GM19099 (cell line): Measurements from ENCODE around the gene MRC1.

Source experiments
- POLR2A ChIP-seq: IDR thresholded peaks from 3 replicates; pipeline ENCODE4 v1.6.1; 2011; ENCODE audit warnings: low read depth; ENCODE audit not compliant: insufficient read length; ENCODE audit errors: extremely low read depth

Gene MRC1

DNA sequence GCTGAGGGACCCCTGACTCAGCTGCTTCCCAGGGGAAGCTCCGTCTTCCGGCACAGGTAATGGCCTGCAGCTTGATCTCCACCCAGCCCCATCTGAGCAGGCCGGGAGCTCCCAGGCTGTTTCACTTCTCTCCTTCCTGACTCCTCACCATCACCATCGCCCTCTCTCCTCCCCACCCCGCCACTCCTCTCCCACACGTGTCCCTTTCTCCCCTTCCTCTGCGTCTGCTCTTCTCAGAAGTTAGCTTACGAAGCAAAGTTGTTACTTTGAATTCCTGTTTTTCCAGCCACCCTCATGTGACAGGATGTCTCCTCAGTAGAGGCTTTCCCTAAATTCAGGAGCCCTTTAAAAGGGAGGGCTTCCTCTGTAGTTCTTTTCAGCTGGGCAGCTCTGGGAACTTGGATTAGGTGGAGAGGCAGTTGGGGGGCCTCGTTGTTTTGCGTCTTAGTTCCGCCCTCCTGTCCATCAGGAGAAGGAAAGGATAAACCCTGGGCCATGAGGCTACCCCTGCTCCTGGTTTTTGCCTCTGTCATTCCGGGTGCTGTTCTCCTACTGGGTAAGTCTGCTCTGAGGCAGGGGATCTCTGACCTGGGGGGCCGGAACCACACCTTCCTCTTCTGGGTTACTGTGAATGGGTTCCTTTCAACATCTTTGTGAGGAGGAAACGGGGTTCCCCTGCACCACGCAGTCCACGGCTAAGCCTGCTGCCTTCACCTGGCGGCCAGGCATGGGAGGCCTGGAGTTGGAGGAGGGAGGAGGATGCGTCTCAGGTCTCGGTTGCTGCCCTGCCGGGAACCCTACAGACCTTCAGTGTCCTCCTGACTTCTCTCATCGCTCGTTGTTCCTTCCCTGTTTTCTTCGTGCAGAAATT, at the start of gene MRC1:
Gene MRC1, plus strand, starts transcription at position 378 of the 871 bp plus-strand sequence. Its CDS starts 118 bp downstream, at position 496.
- no peak for TF ChIP-seq POLR2A

DNA sequence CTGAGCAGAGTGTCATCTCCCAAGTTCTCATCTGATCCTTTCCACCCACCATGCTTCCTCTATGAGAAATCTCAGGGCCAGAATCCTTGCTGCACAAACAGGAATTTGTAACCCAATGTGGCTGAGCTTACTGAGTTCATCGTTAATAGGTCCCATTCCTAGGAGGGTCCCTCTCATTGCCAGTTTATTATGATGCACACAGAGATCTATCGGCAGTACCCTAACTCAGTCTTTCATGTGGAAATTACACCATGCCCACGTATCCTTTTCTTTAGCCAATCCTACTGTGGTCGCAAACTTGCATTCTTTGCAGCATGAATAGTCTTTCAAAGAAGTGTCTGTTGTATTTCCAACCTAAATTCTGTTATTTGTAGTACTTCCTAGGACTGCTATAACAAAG, 45.0 kb upstream of the MRC1 start:
- TF ChIP-seq POLR2A, result no peak

DNA sequence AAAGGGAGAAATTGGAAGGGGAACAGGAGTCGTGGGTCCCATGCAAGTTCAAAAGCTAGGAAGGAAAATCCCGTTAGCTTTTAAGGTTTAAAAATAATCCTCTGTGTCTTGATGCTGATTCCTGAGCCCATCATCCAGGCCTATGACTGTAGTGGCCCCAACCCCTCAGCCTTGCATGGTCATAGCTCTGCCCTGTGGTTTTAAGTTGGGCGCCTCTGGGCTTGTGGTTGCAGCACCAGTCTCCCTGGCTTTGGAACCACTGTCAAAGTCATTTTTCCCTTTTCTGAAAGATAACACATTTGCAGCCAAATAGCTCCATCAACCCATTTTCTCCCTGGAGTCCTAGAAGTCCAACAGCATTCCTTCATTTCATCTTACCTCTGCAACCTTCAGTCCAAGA, 43.5 kb upstream of the MRC1 start:
- TF ChIP-seq POLR2A, result no peak

DNA sequence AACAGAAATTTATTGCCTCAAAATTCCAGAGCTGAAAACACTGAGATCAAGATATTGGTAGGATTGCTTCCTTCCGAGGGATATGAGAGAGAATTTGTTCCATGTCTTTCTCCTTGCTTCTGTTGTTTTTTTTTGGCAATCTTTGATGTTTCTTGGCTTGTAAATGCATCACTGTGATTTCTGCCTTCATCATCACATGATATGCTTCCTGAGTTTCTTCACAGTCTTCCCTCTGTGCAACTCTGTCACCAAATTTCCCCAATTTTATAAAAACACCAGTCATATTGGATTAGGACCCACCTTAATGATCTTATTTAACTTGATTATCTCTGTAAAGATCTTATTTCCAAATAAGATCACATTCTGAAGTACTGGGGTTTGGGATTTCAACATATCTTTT, 42.4 kb upstream of the MRC1 start:
- no peak for TF ChIP-seq POLR2A

DNA sequence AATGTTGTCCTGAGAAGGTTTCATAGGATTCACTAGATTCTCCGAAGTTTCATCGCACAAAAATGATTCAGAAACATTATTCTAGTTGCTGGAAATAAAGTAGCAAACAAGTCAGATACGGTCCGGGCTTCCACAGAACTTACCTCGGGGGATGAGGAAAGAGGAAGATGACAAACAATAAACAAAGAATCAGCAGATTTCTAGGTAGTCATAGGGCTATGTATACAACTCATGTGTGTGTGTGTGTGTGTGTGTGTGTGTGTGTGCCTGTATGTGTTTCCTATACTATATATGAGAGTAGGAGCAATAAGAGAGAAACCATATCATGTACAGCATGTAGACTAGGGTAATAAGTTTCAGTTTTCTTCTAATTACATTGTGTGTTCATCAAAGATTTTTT, 40.7 kb upstream of the MRC1 start:
- no peak for TF ChIP-seq POLR2A

DNA sequence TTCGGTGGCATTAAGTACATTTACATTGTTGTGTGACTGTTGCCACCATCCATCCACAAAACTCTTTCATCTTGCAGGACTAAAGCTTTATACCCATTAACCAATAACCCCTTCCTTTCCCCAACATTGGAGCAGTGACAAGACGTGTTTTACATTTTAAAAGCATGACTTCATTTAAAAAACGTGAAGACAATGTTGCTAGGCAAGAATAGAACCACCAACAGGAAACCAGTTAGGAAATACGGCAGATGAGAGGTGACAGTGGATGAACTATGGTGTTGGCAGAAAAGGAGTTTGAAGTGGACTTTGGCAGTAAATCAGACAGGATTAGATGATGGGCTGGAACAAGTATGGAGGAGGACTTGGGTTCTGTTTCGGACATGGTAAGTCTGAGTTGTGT, 40.2 kb upstream of the MRC1 start:
- no peak for TF ChIP-seq POLR2A

DNA sequence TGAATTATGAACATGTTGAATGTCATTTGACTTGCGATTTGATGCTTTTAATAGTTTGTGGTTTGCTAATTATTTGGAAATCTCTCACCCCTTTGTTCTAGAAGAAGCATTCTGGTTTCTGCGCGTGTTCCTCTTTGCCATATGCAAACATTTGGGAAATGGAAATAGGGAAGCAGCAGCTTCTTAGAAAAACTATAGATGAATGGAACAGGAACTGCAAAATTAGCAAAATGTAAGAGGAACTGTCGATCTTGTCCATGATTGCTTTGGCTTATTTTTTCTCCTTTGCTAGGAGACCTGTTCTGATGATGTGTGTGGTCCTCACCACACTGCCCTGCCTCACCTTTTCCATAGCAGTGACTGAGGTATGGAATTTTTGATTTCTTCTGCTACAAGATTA, 38.1 kb upstream of the MRC1 start:
- TF ChIP-seq POLR2A, result no peak

DNA sequence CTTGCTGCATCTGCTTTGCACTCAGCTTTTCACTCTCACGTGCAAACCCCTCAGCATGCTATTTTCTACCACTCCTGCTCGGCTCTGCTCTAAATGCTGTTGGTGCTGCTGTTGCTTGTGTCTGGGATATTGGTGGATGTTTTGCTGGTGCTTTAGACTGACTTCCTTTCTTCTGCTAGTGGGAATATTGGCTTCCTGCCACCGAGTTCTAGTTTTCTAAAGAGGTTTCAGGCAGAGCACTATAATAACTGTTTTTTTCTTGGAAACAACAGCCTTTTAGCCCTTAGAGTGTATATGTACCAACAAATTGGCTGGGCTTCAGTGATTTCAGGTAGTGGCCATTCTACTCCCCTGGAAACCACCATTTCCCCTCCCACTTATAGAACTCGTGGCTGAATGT, 29.4 kb upstream of the MRC1 start:
- no peak for TF ChIP-seq POLR2A

DNA sequence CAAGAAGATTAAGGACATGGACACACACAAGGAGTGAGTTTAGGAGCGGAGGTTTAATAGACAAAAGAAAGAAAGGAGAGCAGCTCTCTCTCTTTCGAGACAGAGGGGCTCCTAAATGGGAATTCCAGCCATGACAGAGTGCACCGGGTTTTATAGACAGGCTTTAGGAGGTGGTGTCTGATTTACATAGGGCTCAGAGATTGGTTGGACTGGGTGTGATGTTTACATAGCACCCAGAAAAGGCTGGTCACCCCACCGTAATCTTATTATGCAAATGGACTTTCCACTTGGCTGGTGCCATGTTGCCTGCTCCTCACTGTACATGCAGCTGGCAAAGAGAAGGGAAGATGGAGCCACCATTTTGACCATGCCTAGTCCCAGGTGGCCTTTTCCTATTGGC, 28.4 kb upstream of the MRC1 start:
- TF ChIP-seq POLR2A, result no peak

DNA sequence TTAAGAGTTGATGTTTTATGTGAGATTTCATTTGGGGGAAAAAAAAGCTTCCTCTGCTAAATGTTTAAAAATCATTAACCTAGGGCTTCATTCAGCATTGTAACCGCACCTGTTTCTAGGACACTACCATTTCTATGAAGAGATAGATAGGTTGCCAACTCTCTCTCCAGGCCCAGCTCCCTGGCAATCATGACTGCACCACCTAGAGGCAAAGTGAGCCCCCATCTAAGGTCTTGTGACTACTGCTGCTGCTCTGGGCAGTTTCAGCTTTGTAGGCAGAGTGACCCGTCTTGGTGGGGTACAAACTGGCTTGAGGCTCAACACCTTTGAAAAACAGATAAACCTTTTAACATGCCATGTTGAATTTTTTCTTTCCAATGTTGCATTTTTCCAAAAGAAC, 27.3 kb upstream of the MRC1 start:
- no peak for TF ChIP-seq POLR2A

DNA sequence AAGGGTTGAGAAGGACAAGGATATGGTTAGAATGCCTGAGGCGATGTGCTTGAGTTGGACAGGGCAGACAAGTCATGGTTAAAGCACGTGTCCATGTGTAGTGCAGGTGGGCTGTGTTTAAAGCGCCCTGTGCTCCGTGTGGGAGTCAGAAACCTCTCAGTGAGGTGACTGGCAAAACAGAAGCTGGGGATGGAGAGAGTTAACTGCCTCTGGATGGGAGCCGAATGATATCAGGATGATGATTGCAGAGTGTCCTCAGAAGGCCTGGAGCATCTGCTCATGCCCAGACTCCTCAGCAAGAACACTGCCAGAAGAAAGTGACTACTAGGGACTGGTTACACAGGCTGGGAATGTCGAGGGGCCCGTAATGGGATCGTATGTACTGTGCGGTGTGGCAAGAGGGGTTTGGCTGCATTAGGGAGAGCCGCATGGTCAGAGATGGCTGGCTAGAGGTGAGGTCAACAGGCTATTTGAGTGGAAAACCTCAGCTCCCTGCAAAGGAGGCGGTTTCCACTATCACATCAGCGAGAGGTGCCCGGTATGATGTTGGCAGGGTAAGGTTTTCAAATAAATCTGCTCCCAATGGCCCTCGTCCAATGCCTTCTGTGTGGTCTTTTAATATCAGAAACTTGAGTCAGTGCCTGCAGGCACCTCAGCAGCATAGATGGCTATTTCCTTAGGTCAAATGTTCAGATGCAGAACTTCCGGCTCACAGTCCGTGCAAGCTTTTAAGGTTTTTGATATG, 26.1 kb upstream of the MRC1 start:
- TF ChIP-seq POLR2A, result no peak

DNA sequence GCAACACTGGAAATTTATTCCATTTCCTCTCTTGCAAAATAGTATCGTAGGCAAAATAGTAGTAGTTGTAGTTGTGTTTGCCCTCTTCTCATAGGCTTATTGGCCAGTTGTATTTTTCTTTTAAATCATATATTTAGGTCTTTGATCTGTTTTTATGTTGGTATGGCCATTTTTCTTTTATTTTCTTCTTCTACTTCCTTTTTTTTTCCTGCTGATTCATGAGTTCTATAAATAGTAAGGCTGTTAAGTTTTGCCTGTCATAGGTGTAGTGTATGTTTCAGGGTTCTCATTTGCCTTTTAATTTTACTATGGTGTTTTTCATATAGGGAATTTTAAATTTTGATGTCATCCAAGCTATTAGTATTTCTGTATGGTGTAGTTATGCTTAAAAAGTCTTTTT, 25.4 kb upstream of the MRC1 start:
- no peak for TF ChIP-seq POLR2A

DNA sequence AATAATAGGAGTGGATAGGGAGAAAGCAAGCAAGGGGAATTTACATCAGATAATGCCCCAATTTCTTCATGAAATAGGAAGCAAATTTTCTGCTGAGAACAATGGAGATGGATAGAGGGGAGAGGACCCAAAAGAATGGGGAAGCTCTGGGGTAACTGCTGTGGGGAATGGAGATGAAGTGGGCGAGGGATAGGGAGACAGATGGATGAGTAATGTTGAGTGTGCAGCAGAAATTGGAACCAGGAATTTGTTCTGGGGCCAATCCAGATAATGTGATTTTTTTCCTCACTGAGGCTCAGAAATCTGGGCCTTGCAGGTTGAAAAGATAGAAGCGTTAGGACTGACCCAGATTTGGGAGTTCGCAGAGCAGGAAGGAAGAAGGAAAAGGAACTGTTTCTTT, 24.5 kb upstream of the MRC1 start:
- no peak for TF ChIP-seq POLR2A

DNA sequence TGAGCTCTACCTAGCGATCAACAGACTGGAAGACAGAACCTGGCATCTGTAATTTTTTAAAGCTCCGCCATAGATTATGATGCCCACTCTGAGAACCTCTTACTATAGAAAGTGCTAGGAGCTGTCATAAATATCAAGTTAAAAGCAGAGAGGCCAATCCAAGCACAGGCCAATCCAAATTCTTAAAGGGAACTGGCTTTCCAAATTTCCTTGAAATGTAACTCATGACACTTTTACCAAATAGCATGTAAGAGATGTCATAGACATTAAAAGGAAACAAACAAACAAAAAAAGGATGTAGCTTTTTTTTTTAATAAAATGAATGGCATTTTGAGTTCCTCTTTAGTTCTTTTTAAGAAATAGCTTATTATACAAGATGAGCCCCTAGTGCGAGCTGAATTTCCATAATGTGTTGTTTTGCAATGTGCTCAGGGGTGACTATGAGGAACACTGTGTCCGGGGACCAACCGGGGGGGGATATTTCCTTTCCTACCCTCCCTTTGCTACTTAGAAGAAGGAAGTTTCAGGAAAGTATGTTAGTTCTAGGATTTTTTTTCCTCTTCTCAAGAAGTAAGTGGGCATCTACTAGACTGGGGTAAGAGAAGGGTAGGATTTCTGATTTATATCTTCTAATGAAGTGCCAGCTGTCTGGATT, 23.7 kb upstream of the MRC1 start:
- no peak for TF ChIP-seq POLR2A

DNA sequence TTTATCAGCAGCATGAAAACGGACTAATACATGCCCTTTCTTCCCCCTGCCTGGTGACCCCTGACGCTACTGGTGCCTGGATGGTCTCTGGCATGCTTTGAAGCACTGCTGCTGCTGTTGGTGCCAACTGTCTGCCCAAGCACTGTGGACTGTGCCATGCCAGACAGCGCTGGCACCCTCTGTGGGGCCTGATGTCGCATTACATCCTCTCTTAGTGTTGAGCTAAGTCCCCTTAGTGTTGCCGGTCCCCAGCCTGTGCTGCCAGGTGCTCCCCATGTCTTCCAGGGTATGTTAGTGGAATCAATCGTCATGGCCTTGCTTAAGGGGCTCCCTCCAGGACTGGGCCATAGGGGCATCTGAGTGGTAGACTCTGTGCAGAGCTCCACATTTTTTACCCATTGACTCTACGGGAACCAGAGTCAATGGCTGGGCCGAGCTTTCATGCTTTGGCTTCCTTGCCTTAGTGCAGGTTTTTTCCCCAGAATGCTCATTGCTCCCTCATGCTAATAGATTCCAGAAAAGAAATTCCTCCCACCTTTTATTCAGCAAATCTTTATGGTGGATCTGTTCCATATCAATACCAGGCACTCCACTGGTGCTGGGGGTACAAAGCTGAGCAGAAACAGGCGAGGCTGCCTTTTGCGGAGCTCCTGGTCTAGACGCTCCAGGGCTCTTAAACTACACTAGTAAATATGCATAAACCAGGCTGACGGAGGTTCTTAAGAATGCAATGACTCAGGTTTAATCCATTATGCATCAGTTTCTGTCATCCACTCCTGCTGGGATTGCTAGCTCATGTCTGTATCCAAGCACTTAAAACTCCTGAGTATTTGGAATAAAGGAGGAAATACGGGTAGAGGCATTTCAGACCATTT, 21.8 kb upstream of the MRC1 start:
- no peak for TF ChIP-seq POLR2A

DNA sequence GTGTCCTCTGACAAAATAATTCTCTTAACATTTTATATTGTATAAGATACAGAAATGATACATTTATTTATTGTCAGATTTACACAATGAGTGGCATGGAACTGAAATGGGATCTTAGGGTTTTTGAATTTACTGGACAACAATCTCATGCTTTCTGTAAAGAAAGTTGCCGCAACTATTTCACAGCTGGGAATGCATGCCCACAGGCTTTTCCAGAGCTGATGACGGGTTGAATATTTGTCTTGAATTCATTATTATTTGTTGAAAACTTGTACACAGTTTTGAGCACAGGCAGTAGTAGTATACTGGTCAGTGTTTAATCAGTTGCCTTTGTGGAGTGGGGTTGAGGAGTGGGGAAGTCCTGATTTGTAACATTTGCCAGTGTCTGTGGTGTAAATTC, 20.5 kb upstream of the MRC1 start:
- no peak for TF ChIP-seq POLR2A

DNA sequence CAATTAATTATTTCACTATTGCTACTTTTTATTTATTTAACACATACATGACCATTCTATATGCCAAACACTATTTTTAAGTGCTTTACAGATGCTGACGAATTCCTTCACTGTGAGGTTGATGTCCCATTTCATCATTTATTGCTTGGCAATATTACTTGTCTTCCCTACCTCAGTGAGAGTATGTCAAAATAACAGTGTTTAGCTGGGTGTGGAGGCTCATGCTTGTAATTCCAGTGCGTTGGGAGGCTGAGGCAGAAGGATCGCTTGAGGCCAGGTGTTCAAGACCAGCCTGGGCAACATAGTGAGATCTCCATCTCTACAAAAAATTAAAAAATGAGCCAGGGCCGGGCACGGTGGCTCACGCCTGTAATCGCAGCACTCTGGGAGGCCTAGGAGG, 19.8 kb upstream of the MRC1 start:
- no peak for TF ChIP-seq POLR2A
